WTC11 (cell line): ENCODE measurements around the gene CTTNBP2. TPM values are rescaled to one million over a fixed set of nuclear protein-coding genes. Genes with fewer than 3 reads are reported as not detected.

ENCODE experiments used
- ATAC-seq: fragments of 200-7000 bp; cut with Tn5 transposase; 2 replicates; pipeline ENCODE4 v1.10.0; 2021; ENCODE audit warnings: mild to moderate bottlenecking, moderate library complexity
- CTCF ChIA-PET: fragments of 300-600 bp; sonication (Branson Sonifier 250); formaldehyde crosslinking; loops from one replicate; lab custom pipeline; 2021; ENCODE audit warnings: antibody characterized with exemption; lab: Charles Lee
- POLR2A ChIA-PET: fragments of 350-600 bp; sonication (Branson Sonifier 250); formaldehyde crosslinking; loops from one replicate; lab custom pipeline; 2021; ENCODE audit warnings: antibody characterized with exemption; lab: Charles Lee
- DNase-seq: peaks from one replicate; pipeline ENCODE4 v3.0.0; 2021; ENCODE audit warnings: low spot score
- H3K27ac Mint-ChIP-seq: 2 replicates; pipeline ENCODE4 v1.8.0; 2021; ENCODE audit warnings: mixed read lengths
- H3K27me3 Mint-ChIP-seq: 2 replicates; pipeline ENCODE4 v1.8.0; 2021; ENCODE audit warnings: low read depth, mild to moderate bottlenecking, moderate library complexity, mixed read lengths
- H3K36me3 Mint-ChIP-seq: 2 replicates; pipeline ENCODE4 v1.8.0; 2021; ENCODE audit warnings: mixed read lengths
- H3K4me1 Mint-ChIP-seq: 2 replicates; pipeline ENCODE4 v1.8.0; 2022; ENCODE audit warnings: mixed read lengths
- H3K4me3 Mint-ChIP-seq: 2 replicates; pipeline ENCODE4 v1.8.0; 2021; ENCODE audit warnings: mild to moderate bottlenecking, moderate library complexity, mixed read lengths
- H3K9me3 Mint-ChIP-seq: 2 replicates; pipeline ENCODE4 v1.8.0; 2021; ENCODE audit warnings: mixed read lengths
- KAT7 ChIP-seq: sonication (generic); formaldehyde crosslinking; IDR thresholded peaks from 2 replicates; pipeline ENCODE4 v1.8.1; 2023; ENCODE audit warnings: missing genetic modification reagents, mild to moderate bottlenecking, borderline replicate concordance
- TP53 ChIP-seq: sonication (generic); formaldehyde crosslinking; IDR thresholded peaks from 2 replicates; pipeline ENCODE4 v1.8.1; 2023; ENCODE audit warnings: mild to moderate bottlenecking, missing genetic modification reagents
- ZNF138 ChIP-seq: sonication (generic); formaldehyde crosslinking; conservative IDR thresholded peaks from 2 replicates; pipeline ENCODE4 v1.8.1; 2022; ENCODE audit warnings: mild to moderate bottlenecking, moderate library complexity, missing genetic modification reagents
- ZNF232 ChIP-seq: sonication (generic); formaldehyde crosslinking; IDR thresholded peaks from 2 replicates; pipeline ENCODE4 v1.8.0; 2022; ENCODE audit warnings: mild to moderate bottlenecking, missing genetic modification reagents
- ZNF396 ChIP-seq: fragments of 250-450 bp; sonication (Bioruptor Pico); IDR thresholded peaks from 2 replicates; pipeline ENCODE4 v1.8.0; 2021; ENCODE audit warnings: mild to moderate bottlenecking, moderate library complexity, borderline replicate concordance
- total RNA-seq: library from RNA; stranded (reverse); gene quantifications from 3 replicates; pipeline ENCODE4 v1.2.3, GENCODE V29; 2021
- TF ChIP-seq, protein P1 (sequence below): sonication (generic); formaldehyde crosslinking; IDR thresholded peaks from 2 replicates; pipeline ENCODE4 v1.8.0; 2022; ENCODE audit warnings: mild to moderate bottlenecking, missing genetic modification reagents
- TF ChIP-seq, protein P2 (sequence below): sonication (generic); formaldehyde crosslinking; IDR thresholded peaks from 2 replicates; pipeline ENCODE4 v1.8.1; 2022; ENCODE audit warnings: low read depth, missing genetic modification reagents, borderline replicate concordance
- TF ChIP-seq, protein P3 (sequence below): fragments of 250-450 bp; sonication (Bioruptor Pico); IDR thresholded peaks from 2 replicates; pipeline ENCODE4 v2.1.2; 2022; ENCODE audit warnings: mild to moderate bottlenecking, moderate library complexity
- TF ChIP-seq, protein P4 (sequence below): fragments of 200-600 bp; IDR thresholded peaks from 2 replicates; pipeline ENCODE4 v1.8.0; 2022; ENCODE audit warnings: antibody characterized with exemption
- TF ChIP-seq, protein P5 (sequence below): sonication (generic); formaldehyde crosslinking; IDR thresholded peaks from 2 replicates; pipeline ENCODE4 v1.8.1; 2022; ENCODE audit warnings: mild to moderate bottlenecking, moderate library complexity, missing genetic modification reagents
- TF ChIP-seq, protein P6 (sequence below): sonication (generic); formaldehyde crosslinking; IDR thresholded peaks from 2 replicates; pipeline ENCODE4 v1.8.1; 2023; ENCODE audit warnings: mild to moderate bottlenecking, missing genetic modification reagents, borderline replicate concordance
- TF ChIP-seq, protein P7 (sequence below): sonication (generic); formaldehyde crosslinking; conservative IDR thresholded peaks from 2 replicates; pipeline ENCODE4 v1.8.1; 2023; ENCODE audit warnings: mild to moderate bottlenecking, low read depth, missing genetic modification reagents, moderate library complexity
- TF ChIP-seq, protein P8 (sequence below): fragments of 250-450 bp; sonication (Bioruptor Pico); IDR thresholded peaks from 2 replicates; pipeline ENCODE4 v1.9.0; 2021; ENCODE audit warnings: moderate library complexity, mild to moderate bottlenecking, inconsistent platforms, borderline replicate concordance
- TF ChIP-seq, protein P9 (sequence below): sonication (generic); formaldehyde crosslinking; IDR thresholded peaks from 2 replicates; pipeline ENCODE4 v1.8.1; 2023; ENCODE audit warnings: mild to moderate bottlenecking, missing genetic modification reagents
- TF ChIP-seq, protein P10 (sequence below): fragments of 250-450 bp; sonication (Bioruptor Pico); IDR thresholded peaks from 2 replicates; pipeline ENCODE4 v1.9.0; 2021; ENCODE audit warnings: mild to moderate bottlenecking
- TF ChIP-seq, protein P11 (sequence below): sonication (generic); formaldehyde crosslinking; IDR thresholded peaks from 2 replicates; pipeline ENCODE4 v1.8.1; 2023; ENCODE audit warnings: mild to moderate bottlenecking, missing genetic modification reagents, moderate library complexity

CTTNBP2 gene
- total RNA-seq, 1 experiment from 2014 or later: 22.1 TPM

DNA sequence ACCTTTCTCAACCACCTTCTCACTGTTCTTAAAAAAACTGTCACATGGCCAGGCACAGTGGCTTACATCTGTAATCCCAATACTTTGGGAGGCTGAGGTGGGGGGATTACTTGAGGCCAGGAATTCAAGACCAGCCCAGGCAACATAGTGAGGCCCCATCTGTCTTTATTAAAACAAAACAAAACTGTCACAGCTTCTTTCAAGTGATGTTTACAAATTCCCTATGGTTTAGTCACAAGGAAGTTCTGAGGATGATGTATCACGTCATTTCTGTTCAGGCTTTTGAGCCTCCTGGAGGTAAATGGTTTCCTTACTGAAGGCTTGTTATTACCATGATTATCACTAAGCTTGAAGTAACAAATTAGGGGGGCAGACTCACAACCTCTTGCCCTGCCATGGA is 207.2 kb downstream of the CTTNBP2 start (continued):
- TF ChIP-seq, protein P1, sequence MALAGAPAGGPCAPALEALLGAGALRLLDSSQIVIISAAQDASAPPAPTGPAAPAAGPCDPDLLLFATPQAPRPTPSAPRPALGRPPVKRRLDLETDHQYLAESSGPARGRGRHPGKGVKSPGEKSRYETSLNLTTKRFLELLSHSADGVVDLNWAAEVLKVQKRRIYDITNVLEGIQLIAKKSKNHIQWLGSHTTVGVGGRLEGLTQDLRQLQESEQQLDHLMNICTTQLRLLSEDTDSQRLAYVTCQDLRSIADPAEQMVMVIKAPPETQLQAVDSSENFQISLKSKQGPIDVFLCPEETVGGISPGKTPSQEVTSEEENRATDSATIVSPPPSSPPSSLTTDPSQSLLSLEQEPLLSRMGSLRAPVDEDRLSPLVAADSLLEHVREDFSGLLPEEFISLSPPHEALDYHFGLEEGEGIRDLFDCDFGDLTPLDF (CRISPR knock-in tag): no peak
- TF ChIP-seq, protein P2, sequence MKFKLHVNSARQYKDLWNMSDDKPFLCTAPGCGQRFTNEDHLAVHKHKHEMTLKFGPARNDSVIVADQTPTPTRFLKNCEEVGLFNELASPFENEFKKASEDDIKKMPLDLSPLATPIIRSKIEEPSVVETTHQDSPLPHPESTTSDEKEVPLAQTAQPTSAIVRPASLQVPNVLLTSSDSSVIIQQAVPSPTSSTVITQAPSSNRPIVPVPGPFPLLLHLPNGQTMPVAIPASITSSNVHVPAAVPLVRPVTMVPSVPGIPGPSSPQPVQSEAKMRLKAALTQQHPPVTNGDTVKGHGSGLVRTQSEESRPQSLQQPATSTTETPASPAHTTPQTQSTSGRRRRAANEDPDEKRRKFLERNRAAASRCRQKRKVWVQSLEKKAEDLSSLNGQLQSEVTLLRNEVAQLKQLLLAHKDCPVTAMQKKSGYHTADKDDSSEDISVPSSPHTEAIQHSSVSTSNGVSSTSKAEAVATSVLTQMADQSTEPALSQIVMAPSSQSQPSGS (CRISPR knock-in tag): no peak
- TF ChIP-seq, protein P3, sequence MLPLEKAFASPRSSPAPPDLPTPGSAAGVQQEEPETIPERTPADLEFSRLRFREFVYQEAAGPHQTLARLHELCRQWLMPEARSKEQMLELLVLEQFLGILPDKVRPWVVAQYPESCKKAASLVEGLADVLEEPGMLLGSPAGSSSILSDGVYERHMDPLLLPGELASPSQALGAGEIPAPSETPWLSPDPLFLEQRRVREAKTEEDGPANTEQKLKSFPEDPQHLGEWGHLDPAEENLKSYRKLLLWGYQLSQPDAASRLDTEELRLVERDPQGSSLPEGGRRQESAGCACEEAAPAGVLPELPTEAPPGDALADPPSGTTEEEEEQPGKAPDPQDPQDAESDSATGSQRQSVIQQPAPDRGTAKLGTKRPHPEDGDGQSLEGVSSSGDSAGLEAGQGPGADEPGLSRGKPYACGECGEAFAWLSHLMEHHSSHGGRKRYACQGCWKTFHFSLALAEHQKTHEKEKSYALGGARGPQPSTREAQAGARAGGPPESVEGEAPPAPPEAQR (CRISPR knock-in tag): no peak
- TF ChIP-seq TP53 (CRISPR knock-in tag): no peak
- TF ChIP-seq, protein P4, sequence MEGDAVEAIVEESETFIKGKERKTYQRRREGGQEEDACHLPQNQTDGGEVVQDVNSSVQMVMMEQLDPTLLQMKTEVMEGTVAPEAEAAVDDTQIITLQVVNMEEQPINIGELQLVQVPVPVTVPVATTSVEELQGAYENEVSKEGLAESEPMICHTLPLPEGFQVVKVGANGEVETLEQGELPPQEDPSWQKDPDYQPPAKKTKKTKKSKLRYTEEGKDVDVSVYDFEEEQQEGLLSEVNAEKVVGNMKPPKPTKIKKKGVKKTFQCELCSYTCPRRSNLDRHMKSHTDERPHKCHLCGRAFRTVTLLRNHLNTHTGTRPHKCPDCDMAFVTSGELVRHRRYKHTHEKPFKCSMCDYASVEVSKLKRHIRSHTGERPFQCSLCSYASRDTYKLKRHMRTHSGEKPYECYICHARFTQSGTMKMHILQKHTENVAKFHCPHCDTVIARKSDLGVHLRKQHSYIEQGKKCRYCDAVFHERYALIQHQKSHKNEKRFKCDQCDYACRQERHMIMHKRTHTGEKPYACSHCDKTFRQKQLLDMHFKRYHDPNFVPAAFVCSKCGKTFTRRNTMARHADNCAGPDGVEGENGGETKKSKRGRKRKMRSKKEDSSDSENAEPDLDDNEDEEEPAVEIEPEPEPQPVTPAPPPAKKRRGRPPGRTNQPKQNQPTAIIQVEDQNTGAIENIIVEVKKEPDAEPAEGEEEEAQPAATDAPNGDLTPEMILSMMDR: no peak
- TF ChIP-seq, protein P5, sequence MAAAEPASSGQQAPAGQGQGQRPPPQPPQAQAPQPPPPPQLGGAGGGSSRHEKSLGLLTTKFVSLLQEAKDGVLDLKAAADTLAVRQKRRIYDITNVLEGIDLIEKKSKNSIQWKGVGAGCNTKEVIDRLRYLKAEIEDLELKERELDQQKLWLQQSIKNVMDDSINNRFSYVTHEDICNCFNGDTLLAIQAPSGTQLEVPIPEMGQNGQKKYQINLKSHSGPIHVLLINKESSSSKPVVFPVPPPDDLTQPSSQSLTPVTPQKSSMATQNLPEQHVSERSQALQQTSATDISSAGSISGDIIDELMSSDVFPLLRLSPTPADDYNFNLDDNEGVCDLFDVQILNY: no peak
- TF ChIP-seq, protein P6, sequence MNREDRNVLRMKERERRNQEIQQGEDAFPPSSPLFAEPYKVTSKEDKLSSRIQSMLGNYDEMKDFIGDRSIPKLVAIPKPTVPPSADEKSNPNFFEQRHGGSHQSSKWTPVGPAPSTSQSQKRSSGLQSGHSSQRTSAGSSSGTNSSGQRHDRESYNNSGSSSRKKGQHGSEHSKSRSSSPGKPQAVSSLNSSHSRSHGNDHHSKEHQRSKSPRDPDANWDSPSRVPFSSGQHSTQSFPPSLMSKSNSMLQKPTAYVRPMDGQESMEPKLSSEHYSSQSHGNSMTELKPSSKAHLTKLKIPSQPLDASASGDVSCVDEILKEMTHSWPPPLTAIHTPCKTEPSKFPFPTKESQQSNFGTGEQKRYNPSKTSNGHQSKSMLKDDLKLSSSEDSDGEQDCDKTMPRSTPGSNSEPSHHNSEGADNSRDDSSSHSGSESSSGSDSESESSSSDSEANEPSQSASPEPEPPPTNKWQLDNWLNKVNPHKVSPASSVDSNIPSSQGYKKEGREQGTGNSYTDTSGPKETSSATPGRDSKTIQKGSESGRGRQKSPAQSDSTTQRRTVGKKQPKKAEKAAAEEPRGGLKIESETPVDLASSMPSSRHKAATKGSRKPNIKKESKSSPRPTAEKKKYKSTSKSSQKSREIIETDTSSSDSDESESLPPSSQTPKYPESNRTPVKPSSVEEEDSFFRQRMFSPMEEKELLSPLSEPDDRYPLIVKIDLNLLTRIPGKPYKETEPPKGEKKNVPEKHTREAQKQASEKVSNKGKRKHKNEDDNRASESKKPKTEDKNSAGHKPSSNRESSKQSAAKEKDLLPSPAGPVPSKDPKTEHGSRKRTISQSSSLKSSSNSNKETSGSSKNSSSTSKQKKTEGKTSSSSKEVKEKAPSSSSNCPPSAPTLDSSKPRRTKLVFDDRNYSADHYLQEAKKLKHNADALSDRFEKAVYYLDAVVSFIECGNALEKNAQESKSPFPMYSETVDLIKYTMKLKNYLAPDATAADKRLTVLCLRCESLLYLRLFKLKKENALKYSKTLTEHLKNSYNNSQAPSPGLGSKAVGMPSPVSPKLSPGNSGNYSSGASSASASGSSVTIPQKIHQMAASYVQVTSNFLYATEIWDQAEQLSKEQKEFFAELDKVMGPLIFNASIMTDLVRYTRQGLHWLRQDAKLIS (CRISPR knock-in tag): no peak
- TF ChIP-seq ZNF138: no peak
- TF ChIP-seq ZNF232 (CRISPR knock-in tag): no peak
- TF ChIP-seq, protein P7, sequence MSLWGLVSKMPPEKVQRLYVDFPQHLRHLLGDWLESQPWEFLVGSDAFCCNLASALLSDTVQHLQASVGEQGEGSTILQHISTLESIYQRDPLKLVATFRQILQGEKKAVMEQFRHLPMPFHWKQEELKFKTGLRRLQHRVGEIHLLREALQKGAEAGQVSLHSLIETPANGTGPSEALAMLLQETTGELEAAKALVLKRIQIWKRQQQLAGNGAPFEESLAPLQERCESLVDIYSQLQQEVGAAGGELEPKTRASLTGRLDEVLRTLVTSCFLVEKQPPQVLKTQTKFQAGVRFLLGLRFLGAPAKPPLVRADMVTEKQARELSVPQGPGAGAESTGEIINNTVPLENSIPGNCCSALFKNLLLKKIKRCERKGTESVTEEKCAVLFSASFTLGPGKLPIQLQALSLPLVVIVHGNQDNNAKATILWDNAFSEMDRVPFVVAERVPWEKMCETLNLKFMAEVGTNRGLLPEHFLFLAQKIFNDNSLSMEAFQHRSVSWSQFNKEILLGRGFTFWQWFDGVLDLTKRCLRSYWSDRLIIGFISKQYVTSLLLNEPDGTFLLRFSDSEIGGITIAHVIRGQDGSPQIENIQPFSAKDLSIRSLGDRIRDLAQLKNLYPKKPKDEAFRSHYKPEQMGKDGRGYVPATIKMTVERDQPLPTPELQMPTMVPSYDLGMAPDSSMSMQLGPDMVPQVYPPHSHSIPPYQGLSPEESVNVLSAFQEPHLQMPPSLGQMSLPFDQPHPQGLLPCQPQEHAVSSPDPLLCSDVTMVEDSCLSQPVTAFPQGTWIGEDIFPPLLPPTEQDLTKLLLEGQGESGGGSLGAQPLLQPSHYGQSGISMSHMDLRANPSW (CRISPR knock-in tag): no peak
- TF ChIP-seq KAT7 (CRISPR knock-in tag): no peak
- no peak for TF ChIP-seq ZNF396
- TF ChIP-seq, all 79 proteins: peak for 0

DNA sequence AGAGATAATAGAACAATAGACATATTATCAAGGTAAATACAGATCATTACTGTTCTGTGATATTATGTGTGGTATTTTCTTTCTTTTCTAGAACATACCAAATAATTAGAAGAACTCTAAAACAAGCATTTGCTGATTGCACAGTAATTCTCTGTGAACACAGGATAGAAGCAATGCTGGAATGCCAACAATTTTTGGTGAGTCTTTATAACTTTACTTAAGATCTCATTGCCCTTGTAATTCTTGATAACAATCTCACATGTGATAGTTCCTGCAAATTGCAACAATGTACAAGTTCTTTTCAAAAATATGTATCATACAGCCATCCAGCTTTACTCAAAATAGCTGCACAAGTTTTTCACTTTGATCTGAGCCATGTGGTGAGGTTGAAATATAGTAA is 207.9 kb downstream of the CTTNBP2 start:
- Mint-ChIP-seq H3K9me3 (peaks cover 5% of the 10 kb centered on the region), H3K27me3 (no peaks in the 10 kb centered on the region), H3K4me1 (peaks cover 4% of the 10 kb centered on the region), H3K27ac (no peak overlapping the region), H3K36me3 (no peaks in the 10 kb centered on the region), H3K4me3 (no peak overlapping the region)
- DNase-seq: no peak
- ChIA-PET POLR2A (no interaction called here), CTCF (interaction anchor here (1.2 kb wide), 1 partner anchor 488 kb away, joined by 3 read pairs; no protein-coding TSS in a partner anchor)
- no peak for ATAC-seq
- TF ChIP-seq, protein P8, sequence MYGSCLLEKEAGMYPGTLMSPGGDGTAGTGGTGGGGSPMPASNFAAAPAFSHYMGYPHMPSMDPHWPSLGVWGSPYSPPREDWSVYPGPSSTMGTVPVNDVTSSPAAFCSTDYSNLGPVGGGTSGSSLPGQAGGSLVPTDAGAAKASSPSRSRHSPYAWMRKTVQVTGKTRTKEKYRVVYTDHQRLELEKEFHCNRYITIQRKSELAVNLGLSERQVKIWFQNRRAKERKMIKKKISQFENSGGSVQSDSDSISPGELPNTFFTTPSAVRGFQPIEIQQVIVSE: no peak
- TF ChIP-seq, protein P9, sequence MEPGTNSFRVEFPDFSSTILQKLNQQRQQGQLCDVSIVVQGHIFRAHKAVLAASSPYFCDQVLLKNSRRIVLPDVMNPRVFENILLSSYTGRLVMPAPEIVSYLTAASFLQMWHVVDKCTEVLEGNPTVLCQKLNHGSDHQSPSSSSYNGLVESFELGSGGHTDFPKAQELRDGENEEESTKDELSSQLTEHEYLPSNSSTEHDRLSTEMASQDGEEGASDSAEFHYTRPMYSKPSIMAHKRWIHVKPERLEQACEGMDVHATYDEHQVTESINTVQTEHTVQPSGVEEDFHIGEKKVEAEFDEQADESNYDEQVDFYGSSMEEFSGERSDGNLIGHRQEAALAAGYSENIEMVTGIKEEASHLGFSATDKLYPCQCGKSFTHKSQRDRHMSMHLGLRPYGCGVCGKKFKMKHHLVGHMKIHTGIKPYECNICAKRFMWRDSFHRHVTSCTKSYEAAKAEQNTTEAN (CRISPR knock-in tag): no peak
- TF ChIP-seq, protein P10, sequence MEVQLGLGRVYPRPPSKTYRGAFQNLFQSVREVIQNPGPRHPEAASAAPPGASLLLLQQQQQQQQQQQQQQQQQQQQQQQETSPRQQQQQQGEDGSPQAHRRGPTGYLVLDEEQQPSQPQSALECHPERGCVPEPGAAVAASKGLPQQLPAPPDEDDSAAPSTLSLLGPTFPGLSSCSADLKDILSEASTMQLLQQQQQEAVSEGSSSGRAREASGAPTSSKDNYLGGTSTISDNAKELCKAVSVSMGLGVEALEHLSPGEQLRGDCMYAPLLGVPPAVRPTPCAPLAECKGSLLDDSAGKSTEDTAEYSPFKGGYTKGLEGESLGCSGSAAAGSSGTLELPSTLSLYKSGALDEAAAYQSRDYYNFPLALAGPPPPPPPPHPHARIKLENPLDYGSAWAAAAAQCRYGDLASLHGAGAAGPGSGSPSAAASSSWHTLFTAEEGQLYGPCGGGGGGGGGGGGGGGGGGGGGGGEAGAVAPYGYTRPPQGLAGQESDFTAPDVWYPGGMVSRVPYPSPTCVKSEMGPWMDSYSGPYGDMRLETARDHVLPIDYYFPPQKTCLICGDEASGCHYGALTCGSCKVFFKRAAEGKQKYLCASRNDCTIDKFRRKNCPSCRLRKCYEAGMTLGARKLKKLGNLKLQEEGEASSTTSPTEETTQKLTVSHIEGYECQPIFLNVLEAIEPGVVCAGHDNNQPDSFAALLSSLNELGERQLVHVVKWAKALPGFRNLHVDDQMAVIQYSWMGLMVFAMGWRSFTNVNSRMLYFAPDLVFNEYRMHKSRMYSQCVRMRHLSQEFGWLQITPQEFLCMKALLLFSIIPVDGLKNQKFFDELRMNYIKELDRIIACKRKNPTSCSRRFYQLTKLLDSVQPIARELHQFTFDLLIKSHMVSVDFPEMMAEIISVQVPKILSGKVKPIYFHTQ: no peak
- TF ChIP-seq, protein P11, sequence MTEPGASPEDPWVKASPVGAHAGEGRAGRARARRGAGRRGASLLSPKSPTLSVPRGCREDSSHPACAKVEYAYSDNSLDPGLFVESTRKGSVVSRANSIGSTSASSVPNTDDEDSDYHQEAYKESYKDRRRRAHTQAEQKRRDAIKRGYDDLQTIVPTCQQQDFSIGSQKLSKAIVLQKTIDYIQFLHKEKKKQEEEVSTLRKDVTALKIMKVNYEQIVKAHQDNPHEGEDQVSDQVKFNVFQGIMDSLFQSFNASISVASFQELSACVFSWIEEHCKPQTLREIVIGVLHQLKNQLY: no peak
